H1 (cell line): ENCODE results near the gene ASH1L. TPM values are rescaled to one million over a fixed set of nuclear protein-coding genes. Genes with fewer than 3 reads are reported as not detected.

Source experiments
- microRNA counts: library from miRNA; unstranded; fragments of <30 nt; microRNA quantifications from one replicate; lab custom pipeline; 2015
- microRNA-seq, 2 experiments: library from miRNA; unstranded; fragments of <30 nt; microRNA quantifications; one replicate each; pipeline versions ENCODE4 to v1.2.0, GENCODE V29; 2016 to 2020; ENCODE audit warnings: borderline microRNAs expressed in 2 of 2, borderline number of aligned reads in 2 of 2, borderline replicate concordance in 1 of 2
- polyA plus RNA-seq, 7 experiments: library from polyadenylated mRNA; depleted of rRNA in 3 of 7; stranded (reverse) in 5 of 7; unstranded in 2 of 7; fragments of >200 nt in 5 of 7; fragments of 200-250 nt in 2 of 7; gene quantifications; 1 replicate in 5 of 7; 2 replicates in 1 of 7; 4 replicates in 1 of 7; pipeline versions ENCODE4 v1.2.1 to v1.2.3, GENCODE V29; 2011 to 2013; ENCODE audit warnings: missing spikeins in 2 of 7, mixed read lengths in 2 of 7
- small RNA-seq: library from polyadenylated mRNA; stranded (forward); fragments of <200 nt; extraction: miRNeasy Mini kit (QIAGEN cat#:217004); gene quantifications from one replicate; pipeline ENCODE3, GENCODE V24; 2013; ENCODE audit not compliant: insufficient read depth
- total RNA-seq: library from RNA; stranded (reverse); fragmentation: NEBNext Ultra II Directional; extraction: Animal tissue kit (Norgen Biotek cat#: 25700); gene quantifications from 2 replicates; pipeline ENCODE4 v1.2.1, GENCODE V29; 2021

The ASH1L gene
- total and polyA plus RNA-seq, 2 of the 8 experiments (the other 6 are each of a cell fraction or from before 2014, with no cell fraction given), result 7.5 to 27.6 TPM

MicroRNA genes within 50 kb of the gene (microRNA counts, 767-probe panel; counts per million panel counts)
- 879 counts per million, percentile 95 among the panel's probes with 10 or more counts for microRNA hsa-miR-555 (lab: Ali Mortazavi, UCI)

Small RNAs within 50 kb of the gene (microRNA-seq; reads per million reads assigned to microRNA genes)
- 0 reads per million in 2 experiments for gene MIR555

Small RNAs within 50 kb of the gene (small RNA-seq; reads per million reads assigned to genes)
- gene AL353807.4 (not detected), gene RNU6-106P (1.7 reads per million, percentile 6 among the genes with 10 or more reads in this experiment), gene RNU6-1297P (not detected)

Other genes starting within 250 kb of the ASH1L start
- gene RUSC1, start 241.9 kb downstream of the ASH1L start, total RNA-seq, result 54.6 and 59.8 TPM in 2 replicates
- gene RUSC1, start 241.9 kb downstream of the ASH1L start, polyA plus RNA-seq (2011; rRNA removed), result 90.4 and 117 TPM in 2 replicates
- gene MSTO1, start 47.4 kb upstream of the ASH1L start, total RNA-seq, result 47.0 and 51.0 TPM in 2 replicates
- gene MSTO1, start 47.4 kb upstream of the ASH1L start, polyA plus RNA-seq (2011; rRNA removed), result 40.5 and 47.0 TPM in 2 replicates
- gene YY1AP1, start 126.0 kb upstream of the ASH1L start, total RNA-seq, result 44.2 and 46.1 TPM in 2 replicates
- 44.8 and 48.6 TPM in 2 replicates for gene YY1AP1, start 126.0 kb upstream of the ASH1L start, polyA plus RNA-seq (2011; rRNA removed)
- gene DAP3, start 126.3 kb upstream of the ASH1L start, total RNA-seq, result 87.1 and 91.6 TPM in 2 replicates
- gene DAP3, start 126.3 kb upstream of the ASH1L start, polyA plus RNA-seq (2011; rRNA removed), result 66.3 and 71.4 TPM in 2 replicates